Measurements from ENCODE around the gene COL20A1. TPM values are rescaled to one million over a fixed set of nuclear protein-coding genes. Genes with fewer than 3 reads are reported as not detected.

The COL20A1 gene
- total RNA-seq, 1 experiment from 2014 or later, result 0.97 TPM

DNA sequence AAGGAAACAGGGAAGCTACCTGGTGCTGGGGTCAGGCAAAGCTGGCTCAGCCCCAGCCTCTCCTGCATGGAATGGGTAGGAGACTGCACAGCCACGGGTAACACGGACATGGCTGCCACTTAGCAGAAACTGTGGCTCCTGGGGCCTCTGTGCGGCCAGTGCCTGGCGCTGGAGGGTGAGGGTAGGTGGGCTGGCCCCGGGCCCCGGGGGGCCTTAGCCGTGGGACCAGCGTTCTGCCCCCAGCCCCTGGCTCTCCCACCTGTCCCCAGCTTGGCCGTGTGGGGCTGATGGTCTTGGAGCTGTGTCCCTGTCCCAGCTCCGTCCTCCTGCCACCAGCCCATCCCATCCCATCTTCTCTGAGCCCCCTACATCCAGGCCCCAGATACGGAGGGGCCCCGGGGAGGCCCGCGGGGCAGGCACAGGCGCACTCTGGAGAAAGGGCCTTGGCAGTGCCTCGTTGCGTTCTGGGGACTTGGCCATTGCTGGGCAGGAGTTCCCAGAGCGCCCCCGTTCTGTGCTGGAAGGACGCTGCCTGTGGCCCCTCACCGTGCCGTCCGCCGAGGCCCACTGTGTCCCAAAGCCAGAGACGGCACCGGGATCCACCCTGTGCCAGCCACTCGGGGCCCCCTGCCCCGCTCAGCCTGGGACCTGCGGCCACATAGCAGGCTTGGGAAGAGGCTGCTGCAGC lies 56.0 kb downstream of the COL20A1 start:
- DNase-seq (ENCODE audit: low read depth), result no peak

- no peak for DNase-seq (ENCODE audit: low read depth)
Measured at GRCh38 chr20:63349516-63349895, 56.5 kb downstream of the COL20A1 start.

DNA sequence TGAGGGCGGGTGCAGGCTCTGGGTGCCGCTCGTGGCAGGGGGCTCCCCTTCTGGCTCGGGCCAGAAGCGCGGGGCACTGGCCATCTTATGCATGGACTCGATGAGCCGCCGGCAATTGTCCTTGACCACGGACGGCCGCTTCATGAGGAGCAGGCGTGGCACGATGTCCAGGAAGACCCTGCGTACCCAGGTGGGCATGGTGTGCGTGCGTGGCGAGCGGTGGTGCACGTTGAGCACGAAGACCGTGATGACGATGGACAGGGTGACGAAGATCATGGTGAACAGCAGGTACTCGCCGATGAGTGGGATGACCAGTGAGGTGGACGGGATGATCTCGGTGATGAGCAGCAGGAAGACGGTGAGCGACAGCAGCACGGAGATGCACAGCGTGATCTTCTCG lies 57.2 kb downstream of the COL20A1 start:
- DNase-seq (ENCODE audit: low read depth), result no peak

DNA sequence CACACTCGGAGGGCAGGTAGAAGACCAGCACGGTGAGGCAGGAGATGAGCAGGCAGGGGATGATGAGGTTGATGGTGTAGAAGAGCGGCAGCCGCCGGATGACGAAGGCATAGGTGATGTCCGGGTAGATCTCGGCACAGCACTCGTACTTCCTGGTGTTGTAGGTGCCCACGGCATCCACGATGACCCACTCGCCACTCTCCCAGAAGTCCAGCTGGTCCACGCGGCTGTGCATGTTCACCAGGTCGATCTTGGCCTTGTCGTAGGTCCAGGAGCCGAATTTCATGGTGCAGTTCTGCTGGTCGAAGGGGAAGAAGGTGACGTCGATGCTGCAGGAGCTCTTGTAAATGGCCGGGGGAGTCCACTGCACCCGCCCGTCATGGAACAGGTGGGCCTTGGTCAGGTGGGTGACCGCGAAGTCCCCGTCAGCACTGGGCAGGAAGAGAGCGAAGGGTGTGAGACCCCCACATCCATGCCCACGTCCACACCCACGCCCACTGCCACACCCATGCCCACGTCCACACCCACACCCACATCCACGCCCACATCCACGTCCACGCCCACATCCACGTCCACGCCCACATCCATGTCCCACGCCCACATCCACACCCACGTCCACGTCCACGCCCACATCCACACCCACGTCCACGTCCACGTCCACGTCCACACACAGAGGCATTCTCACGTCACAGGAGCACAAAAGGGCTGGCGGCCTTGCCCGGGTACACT lies 57.8 kb downstream of the COL20A1 start:
- DNase-seq (ENCODE audit: low read depth), result no peak

- no peak for DNase-seq (ENCODE audit: low read depth)
Measured at GRCh38 chr20:63351326-63351700, 58.3 kb downstream of the COL20A1 start.

GRCh38 chr20:63351811-63352591 lies 59.0 kb downstream of the COL20A1 start:
- DNase-seq (ENCODE audit: low read depth), result no peak

DNA sequence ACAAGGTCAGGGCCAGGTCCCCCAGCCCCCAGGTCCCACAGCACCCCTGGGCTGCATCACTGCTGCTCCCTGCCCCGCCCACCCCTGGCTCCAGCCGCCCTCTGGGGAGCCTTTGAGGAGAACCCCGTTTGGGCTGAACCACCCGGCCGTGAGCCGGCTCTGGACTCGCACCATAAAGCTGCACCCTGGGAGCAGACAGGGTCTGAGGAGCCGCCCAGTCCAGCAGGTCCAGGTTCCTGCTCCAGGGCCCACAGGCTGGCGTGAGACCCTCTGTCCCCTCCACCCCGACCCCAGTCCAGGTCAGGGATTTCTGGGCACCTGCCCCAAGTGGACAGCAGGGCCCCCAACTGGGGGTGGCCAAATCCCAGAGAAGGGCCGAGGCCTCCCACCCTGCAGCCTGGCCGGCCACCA lies 59.8 kb downstream of the COL20A1 start:
- no peak for DNase-seq (ENCODE audit: low read depth)

- DNase-seq (ENCODE audit: low read depth), result no peak
Measured at GRCh38 chr20:63354636-63355350, 61.8 kb downstream of the COL20A1 start.

GRCh38 chr20:63355781-63356295 lies 62.9 kb downstream of the COL20A1 start:
- DNase-seq (ENCODE audit: low read depth), result no peak

DNA sequence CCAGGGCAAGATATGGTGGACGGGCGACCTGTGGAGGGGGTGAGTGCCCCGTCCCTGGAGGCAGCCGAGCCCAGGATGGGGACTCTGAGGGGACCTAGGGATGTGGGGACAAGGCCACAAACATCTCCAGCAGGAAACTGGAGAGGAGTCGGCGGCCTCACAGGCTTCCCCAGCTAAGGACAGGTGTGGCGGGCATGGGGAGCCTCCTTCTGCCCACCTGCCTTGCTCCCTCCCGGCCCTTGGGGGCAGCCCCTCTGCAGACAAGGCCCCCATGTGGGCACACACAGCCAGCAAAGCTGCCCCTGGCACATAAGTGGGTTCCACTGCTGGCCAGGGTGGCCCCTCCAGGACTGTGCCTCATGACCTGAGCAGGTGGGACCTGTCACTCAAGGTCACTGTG lies 63.5 kb downstream of the COL20A1 start:
- DNase-seq (ENCODE audit: low read depth), result no peak

- DNase-seq (ENCODE audit: low read depth), result no peak
Measured at GRCh38 chr20:63356931-63357879, 64.2 kb downstream of the COL20A1 start.

GRCh38 chr20:63357921-63358905 lies 65.2 kb downstream of the COL20A1 start:
- DNase-seq (ENCODE audit: low read depth), result no peak

DNA sequence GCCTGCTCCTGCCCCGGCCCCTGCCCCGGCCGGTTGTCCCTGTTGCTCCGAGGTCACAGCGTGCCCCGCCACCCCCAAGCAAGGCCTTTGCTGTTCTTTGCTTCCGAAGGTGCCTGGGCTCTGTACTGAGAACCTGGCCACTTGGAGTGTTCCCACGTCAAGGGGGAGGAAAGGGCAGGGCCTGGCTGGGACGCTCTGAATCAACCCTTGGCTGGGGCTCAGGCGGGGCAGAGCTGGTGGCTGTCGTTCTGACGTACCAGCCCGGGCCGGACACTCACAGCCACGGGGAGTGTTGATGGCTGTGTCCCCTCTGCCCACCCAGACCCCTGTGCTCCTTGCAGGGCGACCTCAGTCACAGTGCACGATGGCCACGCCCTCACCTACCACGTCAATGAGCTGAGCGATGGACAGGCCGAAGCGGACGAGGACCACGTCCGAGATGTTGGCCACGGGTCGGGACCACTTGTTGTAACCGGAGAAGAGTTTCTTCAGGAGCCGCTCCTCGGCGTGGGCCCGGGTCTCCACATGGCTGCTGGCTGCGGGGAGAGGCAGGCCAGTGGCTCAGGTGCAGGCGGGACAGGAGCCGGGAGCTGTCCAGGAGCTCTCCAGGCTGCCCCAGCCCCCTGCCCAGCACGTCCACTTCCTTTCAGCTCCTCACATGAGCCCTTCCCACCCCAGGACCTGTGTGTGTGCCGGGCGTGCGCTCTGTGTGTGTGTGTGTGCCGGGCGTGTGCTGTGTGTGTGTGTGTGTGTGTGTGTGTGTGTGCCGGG lies 66.4 kb downstream of the COL20A1 start:
- DNase-seq (ENCODE audit: low read depth), result no peak

DNA sequence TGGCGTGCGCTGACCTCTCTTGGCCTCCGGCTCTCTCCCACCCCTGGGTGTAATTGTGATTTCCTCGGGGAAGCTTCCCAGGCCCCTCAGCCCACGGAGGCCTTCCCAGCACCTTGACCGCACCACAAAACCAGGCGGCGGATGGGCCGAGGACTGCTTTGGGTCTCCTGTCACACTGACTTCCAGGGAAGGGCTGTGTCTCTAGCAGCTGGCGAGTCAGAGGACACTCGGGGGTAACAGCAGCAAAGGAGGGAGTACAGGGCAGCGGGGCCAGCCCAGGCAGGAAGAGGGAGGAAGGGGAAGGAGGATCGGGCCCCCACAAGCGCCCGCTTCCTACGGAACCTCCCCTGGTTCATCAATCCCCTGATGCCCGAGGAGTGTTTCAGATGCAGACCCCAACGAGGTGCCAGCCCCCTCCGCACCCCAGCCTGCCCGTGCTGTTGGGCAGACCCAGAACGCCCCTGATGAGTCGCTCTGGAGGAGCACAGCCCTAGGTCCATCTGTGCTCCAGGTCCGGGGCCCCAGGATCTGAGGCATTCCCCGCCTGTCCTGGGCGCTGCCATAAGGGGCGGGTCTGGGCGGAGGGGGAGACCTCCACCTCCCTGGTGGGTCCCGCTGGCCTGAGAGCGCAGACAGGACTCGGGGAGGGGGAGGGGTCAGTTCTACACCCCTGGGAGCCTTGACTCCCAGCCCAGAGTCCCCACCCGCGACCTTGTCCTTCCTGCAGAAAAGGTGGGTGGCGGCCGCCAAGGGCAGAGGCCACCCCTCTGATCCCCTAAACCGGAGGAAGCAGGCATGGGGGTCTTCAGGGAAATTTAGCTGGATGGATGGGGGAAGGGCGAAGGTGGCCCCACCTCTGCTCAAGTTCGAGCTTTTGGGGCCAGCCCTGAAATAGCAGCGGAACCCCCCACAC lies 67.2 kb downstream of the COL20A1 start:
- DNase-seq (ENCODE audit: low read depth), result no peak

DNA sequence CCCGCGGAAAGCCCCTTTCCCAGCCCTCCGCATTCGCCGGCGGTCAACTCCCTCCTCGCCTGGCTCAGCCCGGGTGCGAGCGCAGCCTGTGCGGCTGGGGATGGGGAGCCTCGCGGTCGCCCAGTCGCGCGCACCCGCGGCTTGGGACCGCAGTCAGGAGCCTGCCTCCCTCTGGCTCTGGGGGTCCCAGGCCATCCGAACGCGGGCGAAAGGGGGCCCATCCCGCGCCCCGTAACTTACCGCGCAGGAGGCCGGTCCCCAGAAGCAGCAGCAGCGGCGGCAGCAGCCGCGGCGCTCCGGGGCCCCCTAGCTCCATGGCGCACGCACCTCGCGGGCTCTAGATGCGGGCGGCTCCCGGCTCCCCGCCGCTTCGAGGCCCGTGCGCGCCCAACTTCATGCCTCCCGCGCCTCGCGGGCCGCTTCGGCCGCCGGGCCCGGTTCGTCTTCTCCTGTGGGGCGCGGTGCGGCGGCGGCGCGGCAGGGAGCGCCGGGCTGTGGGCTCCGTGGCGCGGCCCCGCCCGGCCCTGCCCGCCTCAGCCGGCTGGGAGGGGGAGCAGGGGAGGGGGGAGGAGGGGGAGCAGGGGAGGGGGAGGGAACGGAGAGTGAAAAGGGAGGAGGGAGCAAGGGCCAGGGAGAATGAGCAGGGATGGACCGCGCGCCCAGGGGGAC lies 68.0 kb downstream of the COL20A1 start, which contains the start of gene CHRNA4:
Gene CHRNA4 (minus strand): TSS at position 500 of the 669 bp plus-strand sequence. CDS start 184 bp downstream, at position 316.
- no peak for DNase-seq (ENCODE audit: low read depth)

GRCh38 chr20:63361519-63362435 lies 68.8 kb downstream of the COL20A1 start:
- no peak for DNase-seq (ENCODE audit: low read depth)

All from Daoy (cell line).